ENCODE results near the gene PLEKHJ1. TPM values are rescaled to one million over a fixed set of nuclear protein-coding genes. Genes with fewer than 3 reads are reported as not detected.

The PLEKHJ1 gene
- total and polyA plus RNA-seq, 7 donors, result 40.7 to 255 (median 57.3) TPM

- Histone ChIP-seq H3K4me3 (peak overlapping the region in 1 of 4 donors; percentile 16), H3K27me3 (peaks cover 47 to 54% (median 48%) of the 10 kb centered on the region in 3 donors), H3K9me3 (no peaks in the 10 kb centered on the region), H3K27ac (no peak overlapping the region), H3K36me3 (peaks cover 17 to 35% (median 28%) of the 10 kb centered on the region in 4 donors), H3K4me1 (peaks cover 0 to 42% (median 39%) of the 10 kb centered on the region in 4 donors)
- 6 to 10% methylated on average over 40 of the region's 40 CpGs for WGBS, 2 donors
- intact Hi-C loops (cut with DNase I), result no loop called here
- TF ChIP-seq CTCF (IDR thresholded peaks at IDR 0.05) (no peak), EP300 (IDR thresholded peaks at IDR 0.05) (no peak), POLR2AphosphoS5 (IDR thresholded peaks at IDR 0.05) (no peak), POLR2A (IDR thresholded peaks at IDR 0.05) (no peak)
- DNase-seq, result no peak
These were observed 14.6 kb upstream of the PLEKHJ1 start for GRCh38 chr19:2250766-2251105.

- Histone ChIP-seq H3K9me3 (no peaks in the 10 kb centered on the region), H3K4me1 (peaks cover 0 to 42% (median 39%) of the 10 kb centered on the region in 4 donors), H3K27me3 (peaks cover 47 to 54% (median 48%) of the 10 kb centered on the region in 3 donors), H3K27ac (no peak overlapping the region), H3K4me3 (no peak overlapping the region), H3K36me3 (peaks cover 24 to 42% (median 35%) of the 10 kb centered on the region in 4 donors)
- no peak for DNase-seq
- intact Hi-C loops (cut with DNase I), result no loop called here
- 12 to 29% methylated on average over 43 of the region's 43 CpGs for WGBS, 2 donors
- TF ChIP-seq POLR2AphosphoS5 (IDR thresholded peaks at IDR 0.05) (peak in 1 of 4 donors; percentile 27), EP300 (IDR thresholded peaks at IDR 0.05) (no peak)
These were observed 14.0 kb upstream of the PLEKHJ1 start for GRCh38 chr19:2249880-2250765.

- peaks cover 0 to 42% (median 39%) of the 10 kb centered on the region in 4 donors for H3K4me1 ChIP-seq
- TF ChIP-seq POLR2AphosphoS5 (IDR thresholded peaks at IDR 0.05) (no peak), CTCF (IDR thresholded peaks at IDR 0.05) (no peak), POLR2A (IDR thresholded peaks at IDR 0.05) (no peak), EP300 (IDR thresholded peaks at IDR 0.05) (no peak)
- intact Hi-C loops (cut with DNase I), result no loop called here
These were observed 13.1 kb upstream of the PLEKHJ1 start, which contains the start of gene AMH for GRCh38 chr19:2249010-2249866. Gene AMH (plus strand): TSS chr19:2249323. CDS start chr19:2249333, 10 bp downstream.

GRCh38 chr19:2248136-2249009 is 12.2 kb upstream of the PLEKHJ1 start:
- DNase-seq, result no peak
- Histone ChIP-seq H3K4me1 (peaks cover 0 to 45% (median 36%) of the 10 kb centered on the region in 4 donors), H3K9me3 (no peaks in the 10 kb centered on the region), H3K27ac (no peak overlapping the region), H3K36me3 (peaks cover 38 to 59% (median 52%) of the 10 kb centered on the region in 4 donors), H3K4me3 (no peak overlapping the region), H3K27me3 (peaks cover 39 to 44% (median 40%) of the 10 kb centered on the region in 3 donors)
- WGBS, 2 donors, result 85 to 90% methylated on average over 21 of the region's 21 CpGs
- TF ChIP-seq CTCF (IDR thresholded peaks at IDR 0.05) (no peak), POLR2AphosphoS5 (IDR thresholded peaks at IDR 0.05) (no peak), EP300 (IDR thresholded peaks at IDR 0.05) (no peak), POLR2A (IDR thresholded peaks at IDR 0.05) (no peak)
- intact Hi-C loops (cut with DNase I), result no loop called here

More at GRCh38 chr19:2249010-2249866, 13.1 kb upstream of the PLEKHJ1 start, which contains the start of gene AMH:
- no peak within 1 kb of the TSS for H3K4me3 ChIP-seq
- H3K27me3 ChIP-seq, result peaks cover 47 to 52% (median 48%) of the 10 kb centered on the region in 3 donors
- H3K36me3 ChIP-seq, result peaks cover 31 to 50% (median 43%) of the 10 kb centered on the region in 4 donors
- WGBS, 2 donors, result 71 to 83% methylated on average over 27 of the region's 27 CpGs
- DNase-seq, result no peak
- no peak within 1 kb of the TSS for H3K27ac ChIP-seq
- H3K9me3 ChIP-seq, result no peaks in the 10 kb centered on the region

Data from sigmoid colon (tissue), 7 donors.